GM12878 (cell line): ENCODE measurements around the gene LMF1. TPM values are rescaled to one million over a fixed set of nuclear protein-coding genes. Genes with fewer than 3 reads are reported as not detected.

Source experiments
- ATAC-seq: fragments of 200-7000 bp; cut with Tn5 transposase; 3 replicates; pipeline ENCODE4 v1.9.1; 2020; ENCODE audit warnings: mild to moderate bottlenecking, moderate library complexity
- BruUV-seq: library from RNA; stranded (reverse); fragments of 400-500 nt; replicated peaks from 2 replicates; lab custom pipeline; 2021; lab: Mats Ljungman, UMichigan
- CTCF ChIA-PET: fragments of 300-600 bp; sonication (Branson Sonifier 250); formaldehyde crosslinking; extraction: SDS; loops from one replicate; lab custom pipeline; 2021; ENCODE audit warnings: inconsistent platforms; lab: Yijun Ruan, JAX
- POLR2A ChIA-PET: fragments of 350-600 bp; formaldehyde crosslinking; extraction: SDS; loops from one replicate; lab custom pipeline; 2021; ENCODE audit warnings: inconsistent platforms; lab: Charles Lee
- RAD21 ChIA-PET: fragments of 300-600 bp; sonication (Branson Sonifier 250); formaldehyde crosslinking; loops from one replicate; lab custom pipeline; 2023; ENCODE audit warnings: antibody characterized with exemption; ENCODE audit not compliant: unreplicated experiment; lab: Charles Lee
- SMC1A ChIA-PET: fragments of 300-600 bp; sonication (Branson Sonifier 250); formaldehyde crosslinking; loops from one replicate; lab custom pipeline; 2023; ENCODE audit not compliant: unreplicated experiment, uncharacterized antibody; lab: Charles Lee
- DNase-seq: peaks from one replicate; pipeline ENCODE4 v3.0.0-alpha.2; 2011; ENCODE audit warnings: low read depth, low spot score
- FAIRE-seq: peaks from 3 replicates; lab custom pipeline; 2011; peaks lifted over from hg19 to GRCh38; lab: Jason Lieb, UNC
- H2AFZ ChIP-seq: 2 replicates; pipeline ENCODE4 v1.6.0; 2011; ENCODE audit warnings: low read depth, low read length, control low read depth; ENCODE audit not compliant: control insufficient read depth
- H3K27ac ChIP-seq: 2 replicates; pipeline ENCODE4 v1.5.1; 2011; ENCODE audit warnings: control low read depth; ENCODE audit not compliant: control insufficient read depth, insufficient read depth
- H3K27me3 ChIP-seq, 2 experiments: replicated peaks in 1 of 2; 2 replicates each; pipeline versions ENCODE4 v1.6.0 to v1.6.1; 2011; ENCODE audit warnings: low read length in 1 of 2; ENCODE audit not compliant: control insufficient read depth in 2 of 2, insufficient read depth in 2 of 2
- H3K36me3 ChIP-seq, 2 experiments: 2 replicates each; pipeline ENCODE4 v1.5.1; 2011; ENCODE audit warnings: low read length in 1 of 2; ENCODE audit not compliant: control insufficient read depth in 2 of 2, insufficient read depth in 2 of 2
- H3K4me1 ChIP-seq: 2 replicates; pipeline ENCODE4 v1.6.1; 2011; ENCODE audit warnings: mild to moderate bottlenecking, low read length, moderate library complexity, mixed read lengths; ENCODE audit not compliant: control insufficient read depth, insufficient read depth
- H3K4me2 ChIP-seq: 2 replicates; pipeline ENCODE4 v1.6.0; 2011; ENCODE audit warnings: control low read depth; ENCODE audit not compliant: control insufficient read depth, insufficient read depth
- H3K4me3 ChIP-seq: fragments of 200-600 bp; sonication (generic); 2 replicates; pipeline ENCODE4 v1.5.1; 2016
- H3K79me2 ChIP-seq: 2 replicates; pipeline ENCODE4 v1.6.0; 2011; ENCODE audit warnings: low read length; ENCODE audit not compliant: control insufficient read depth, insufficient read depth
- H3K9ac ChIP-seq: 2 replicates; pipeline ENCODE4 v1.8.0; 2011; ENCODE audit warnings: low read length, control low read depth, mixed read lengths; ENCODE audit not compliant: control insufficient read depth, insufficient read depth
- H3K9me3 ChIP-seq: replicated peaks from 3 replicates; pipeline ENCODE4 v1.5.1; 2011; ENCODE audit warnings: mild to moderate bottlenecking, low read length; ENCODE audit not compliant: control insufficient read depth, insufficient read depth
- H4K20me1 ChIP-seq: 2 replicates; pipeline ENCODE4 v1.6.0; 2011; ENCODE audit not compliant: control insufficient read depth, insufficient read depth
- BCL11A ChIP-seq: IDR thresholded peaks from 2 replicates; pipeline ENCODE4 v1.6.1; 2011; ENCODE audit warnings: low read depth, low read length
- ESRRA ChIP-seq: IDR thresholded peaks from 2 replicates; pipeline ENCODE4 v1.6.1; 2012; ENCODE audit warnings: mild to moderate bottlenecking, low read length, improper control_type of control experiment
- IKZF1 ChIP-seq: fragments of 450-650 bp; conservative IDR thresholded peaks from 2 replicates; pipeline ENCODE4 v1.6.1; 2017; ENCODE audit warnings: antibody characterized with exemption, mild to moderate bottlenecking
- IKZF2 ChIP-seq, 2 experiments: fragments of 450-650 bp; IDR thresholded peaks; 2 replicates each; pipeline ENCODE4 v1.6.1; 2017; ENCODE audit warnings: mild to moderate bottlenecking in 2 of 2, moderate library complexity in 2 of 2
- JUNB ChIP-seq: IDR thresholded peaks from 2 replicates; pipeline ENCODE4 v1.6.1; 2016; ENCODE audit warnings: antibody characterized with exemption, mild to moderate bottlenecking
- KDM1A ChIP-seq: fragments of 200-600 bp; sonication (generic); IDR thresholded peaks from 2 replicates; pipeline ENCODE4 v1.6.1; 2016; ENCODE audit warnings: borderline replicate concordance
- KLF5 ChIP-seq: fragments of 450-650 bp; IDR thresholded peaks from 2 replicates; pipeline ENCODE4 v1.6.1; 2014; ENCODE audit warnings: mild to moderate bottlenecking; ENCODE audit not compliant: partially characterized antibody
- MXI1 ChIP-seq: fragments of 150-350 bp; IDR thresholded peaks from 2 replicates; pipeline ENCODE4 v1.6.1; 2011; ENCODE audit warnings: low read depth, mild to moderate bottlenecking, inconsistent platforms, low read length, improper control_type of control experiment
- NR2C1 ChIP-seq: fragments of 450-650 bp; IDR thresholded peaks from 2 replicates; pipeline ENCODE4 v1.6.1; 2017; ENCODE audit warnings: antibody characterized with exemption, mild to moderate bottlenecking, moderate library complexity
- POLR2A ChIP-seq: IDR thresholded peaks from 2 replicates; pipeline ENCODE4 v1.6.1; 2011; ENCODE audit warnings: low read depth, mild to moderate bottlenecking, low read length
- SPI1 ChIP-seq: IDR thresholded peaks from 2 replicates; pipeline ENCODE4 v1.6.1; 2011; ENCODE audit warnings: low read depth, mild to moderate bottlenecking, low read length, moderate library complexity, borderline replicate concordance; ENCODE audit not compliant: insufficient read depth
- YY1 ChIP-seq: IDR thresholded peaks from 2 replicates; pipeline ENCODE4 v1.6.1; 2011; ENCODE audit warnings: low read depth, mild to moderate bottlenecking, low read length
- WGBS: methylation state at CpG from one replicate; pipeline ENCODE4 v1.1.6; 2016; ENCODE audit warnings: low lambda C conversion rate; ENCODE audit not compliant: insufficient replicate concordance, insufficient coverage; ENCODE audit errors: missing lambda C conversion rate; 5-methylcytosine and 5-hydroxymethylcytosine counted together
- in situ Hi-C: fragments of 300-500 bp; cut with MboI; formaldehyde crosslinking; loops from 9 replicates; pipeline ENCODE4 v1.14.3; 2018; ENCODE audit warnings: mixed read lengths
- intact Hi-C: fragments of 100-400 bp; cut with micrococcal nuclease; formaldehyde crosslinking; loops from one replicate; pipeline ENCODE4 v1.14.2; 2022; ENCODE audit not compliant: unreplicated experiment
- polyA plus RNA-seq, 11 experiments: library from polyadenylated mRNA; depleted of rRNA in 4 of 11; unstranded in 6 of 11; stranded (reverse) in 5 of 11; fragments of >200 nt; fragmentation: Nextera tagmentation in 4 of 11; fragmentation: Illumina TruSeq in 1 of 11; extraction: Ambion mirVana in 4 of 11; extraction: Trizol in 1 of 11; gene quantifications; 1 replicate in 1 of 11; 2 replicates in 10 of 11; pipeline versions ENCODE4 v1.2.1 to v1.2.3, GENCODE V29; 2011 to 2016; ENCODE audit warnings: inconsistent platforms in 2 of 11, missing spikeins in 2 of 11, low read depth in 1 of 11
- total RNA-seq, 4 experiments: library from RNA; depleted of rRNA in 3 of 4; stranded (reverse); fragments of >200 nt in 3 of 4; fragmentation: Illumina TruSeq in 1 of 4; extraction: Trizol in 1 of 4; gene quantifications; 2 replicates each; pipeline versions ENCODE4 v1.2.1 to v1.2.3, GENCODE V29; 2013 to 2021
- TF ChIP-seq, protein P1 (sequence below): IDR thresholded peaks from 2 replicates; pipeline ENCODE4 v1.6.1; 2011; ENCODE audit warnings: borderline replicate concordance, low read depth, mild to moderate bottlenecking, moderate library complexity, mixed read lengths, low read length; ENCODE audit not compliant: insufficient read depth; ENCODE audit errors: extremely low read length
- TF ChIP-seq, protein P2 (sequence below): fragments of 450-650 bp; IDR thresholded peaks from 2 replicates; pipeline ENCODE4 v1.6.1; 2016; ENCODE audit warnings: mild to moderate bottlenecking
- TF ChIP-seq, protein P3 (sequence below): IDR thresholded peaks from 2 replicates; pipeline ENCODE4 v1.6.1; 2012; ENCODE audit warnings: low read depth, low read length, improper control_type of control experiment

Gene LMF1
- total and polyA plus RNA-seq, 10 of the 15 experiments (the other 5 are each of a cell fraction or from before 2014, with no cell fraction given): 0.18 to 3.2 (median 1.4) TPM; not detected in 1

DNA sequence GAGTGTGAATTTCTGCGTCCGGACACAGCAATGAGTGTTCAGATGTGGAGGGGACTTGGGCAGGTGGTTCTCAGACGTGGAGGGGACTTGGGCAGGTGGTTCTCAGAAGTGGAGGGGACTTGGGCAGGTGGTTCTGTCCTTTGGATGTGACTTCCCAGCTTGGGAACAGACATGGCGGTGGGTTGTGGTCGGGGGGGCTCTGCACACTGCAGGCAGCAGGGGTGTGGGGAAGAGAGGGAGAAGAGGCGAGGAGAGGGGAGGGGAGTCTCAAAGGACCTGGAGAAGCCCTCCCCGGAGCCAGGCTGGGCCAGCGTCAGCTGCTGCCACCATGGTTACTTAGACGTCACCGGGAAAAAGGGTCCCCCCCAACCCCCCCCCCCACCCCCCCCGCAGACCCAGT, 20.6 kb upstream of the LMF1 start:
- 56% methylated on average over 7 of the region's 11 CpGs for WGBS
- no peak overlapping the region for H3K9ac ChIP-seq
- DNase-seq: no peak
- TF ChIP-seq, protein P1, sequence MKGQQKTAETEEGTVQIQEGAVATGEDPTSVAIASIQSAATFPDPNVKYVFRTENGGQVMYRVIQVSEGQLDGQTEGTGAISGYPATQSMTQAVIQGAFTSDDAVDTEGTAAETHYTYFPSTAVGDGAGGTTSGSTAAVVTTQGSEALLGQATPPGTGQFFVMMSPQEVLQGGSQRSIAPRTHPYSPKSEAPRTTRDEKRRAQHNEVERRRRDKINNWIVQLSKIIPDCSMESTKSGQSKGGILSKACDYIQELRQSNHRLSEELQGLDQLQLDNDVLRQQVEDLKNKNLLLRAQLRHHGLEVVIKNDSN: no peak
- TF ChIP-seq IKZF1 (no peak), ESRRA (no peak), POLR2A (no peak), NR2C1 (no peak), KDM1A (no peak), IKZF2 (IDR thresholded peaks at IDR 0.05) (no peak), KLF5 (no peak), YY1 (no peak), MXI1 (no peak), SPI1 (no peak), JUNB (no peak), BCL11A (no peak)
- TF ChIP-seq, protein P2, sequence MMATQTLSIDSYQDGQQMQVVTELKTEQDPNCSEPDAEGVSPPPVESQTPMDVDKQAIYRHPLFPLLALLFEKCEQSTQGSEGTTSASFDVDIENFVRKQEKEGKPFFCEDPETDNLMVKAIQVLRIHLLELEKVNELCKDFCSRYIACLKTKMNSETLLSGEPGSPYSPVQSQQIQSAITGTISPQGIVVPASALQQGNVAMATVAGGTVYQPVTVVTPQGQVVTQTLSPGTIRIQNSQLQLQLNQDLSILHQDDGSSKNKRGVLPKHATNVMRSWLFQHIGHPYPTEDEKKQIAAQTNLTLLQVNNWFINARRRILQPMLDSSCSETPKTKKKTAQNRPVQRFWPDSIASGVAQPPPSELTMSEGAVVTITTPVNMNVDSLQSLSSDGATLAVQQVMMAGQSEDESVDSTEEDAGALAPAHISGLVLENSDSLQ: no peak
- TF ChIP-seq, protein P3, sequence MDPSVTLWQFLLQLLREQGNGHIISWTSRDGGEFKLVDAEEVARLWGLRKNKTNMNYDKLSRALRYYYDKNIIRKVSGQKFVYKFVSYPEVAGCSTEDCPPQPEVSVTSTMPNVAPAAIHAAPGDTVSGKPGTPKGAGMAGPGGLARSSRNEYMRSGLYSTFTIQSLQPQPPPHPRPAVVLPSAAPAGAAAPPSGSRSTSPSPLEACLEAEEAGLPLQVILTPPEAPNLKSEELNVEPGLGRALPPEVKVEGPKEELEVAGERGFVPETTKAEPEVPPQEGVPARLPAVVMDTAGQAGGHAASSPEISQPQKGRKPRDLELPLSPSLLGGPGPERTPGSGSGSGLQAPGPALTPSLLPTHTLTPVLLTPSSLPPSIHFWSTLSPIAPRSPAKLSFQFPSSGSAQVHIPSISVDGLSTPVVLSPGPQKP: no peak
- TF ChIP-seq, all 136 proteins: peak for 0
- no peak for ATAC-seq
- SMC1A ChIA-PET: no interaction called here
- H3K4me1 ChIP-seq: no peaks in the 10 kb centered on the region
- H3K4me3 ChIP-seq: no peak overlapping the region
- no peaks in the 10 kb centered on the region for H3K27me3 ChIP-seq
- H3K36me3 ChIP-seq: no peaks in the 10 kb centered on the region
- H3K27ac ChIP-seq: no peak overlapping the region
- no peaks in the 10 kb centered on the region for H4K20me1 ChIP-seq
- intact Hi-C loops (no loop called here), in situ Hi-C loops (no loop called here)
- POLR2A ChIA-PET: no interaction called here
- no TSS peak for BruUV-seq
- H2AFZ ChIP-seq: no peak overlapping the region
- CTCF ChIA-PET: no interaction called here
- no peak overlapping the region for H3K4me2 ChIP-seq
- FAIRE-seq: no peak
- RAD21 ChIA-PET: no interaction called here
- H3K9me3 ChIP-seq: no peaks in the 10 kb centered on the region
- H3K79me2 ChIP-seq: no peaks in the 10 kb centered on the region
